ENCODE measurements around the gene PSKH1.
A peak's percentile ranks its signal among the peaks of the same experiment; 100 is the strongest.

The PSKH1 gene

GRCh38 chr16:67930678-67931211 is 37.7 kb downstream of the PSKH1 start:
- Mint-ChIP-seq H3K27me3 (ENCODE audit: low read depth) (no peaks in the 10 kb centered on the region), H3K27ac (no peak overlapping the region), H3K4me3 (no peak overlapping the region), H3K4me1 (peaks cover 20% of the 10 kb centered on the region), H3K9me3 (no peaks in the 10 kb centered on the region), H3K36me3 (ENCODE audit: low read depth) (no peaks in the 10 kb centered on the region)
- no peak for TF ChIP-seq CTCF (IDR thresholded peaks at IDR 0.05; ENCODE audit: unreplicated experiment in 3 of 3)

GRCh38 chr16:67931712-67932461 is 38.8 kb downstream of the PSKH1 start, which contains the start of gene CTRL:
Gene CTRL (minus strand): TSS chr16:67931862. CDS start chr16:67931852, 10 bp downstream.
- Mint-ChIP-seq H3K4me3 (no peak within 1 kb of the TSS), H3K36me3 (ENCODE audit: low read depth) (no peaks in the 10 kb centered on the region), H3K4me1 (peaks cover 24% of the 10 kb centered on the region), H3K9me3 (no peaks in the 10 kb centered on the region), H3K27ac (no peak within 1 kb of the TSS), H3K27me3 (ENCODE audit: low read depth) (no peaks in the 10 kb centered on the region)
- no peak for TF ChIP-seq CTCF (IDR thresholded peaks at IDR 0.05; ENCODE audit: unreplicated experiment in 3 of 3)

GRCh38 chr16:67932462-67932840 is 39.4 kb downstream of the PSKH1 start:
- no peaks in the 10 kb centered on the region for H3K9me3 Mint-ChIP-seq
- H3K36me3 Mint-ChIP-seq (ENCODE audit: low read depth) = no peaks in the 10 kb centered on the region
- H3K4me1 Mint-ChIP-seq = peaks cover 30% of the 10 kb centered on the region
- TF ChIP-seq CTCF (IDR thresholded peaks at IDR 0.05; ENCODE audit: unreplicated experiment in 3 of 3) = no peak
- no peak overlapping the region for H3K4me3 Mint-ChIP-seq
- H3K27ac Mint-ChIP-seq = no peak overlapping the region
- no peaks in the 10 kb centered on the region for H3K27me3 Mint-ChIP-seq (ENCODE audit: low read depth)

GRCh38 chr16:67933805-67934204 is 40.8 kb downstream of the PSKH1 start:
- peaks cover 30% of the 10 kb centered on the region for H3K4me1 Mint-ChIP-seq
- no peaks in the 10 kb centered on the region for H3K36me3 Mint-ChIP-seq (ENCODE audit: low read depth)
- peak overlapping the region in 1 of 3 experiments; percentile 99 for H3K27ac Mint-ChIP-seq
- no peaks in the 10 kb centered on the region for H3K9me3 Mint-ChIP-seq
- peak overlapping the region; percentile 100 for H3K4me3 Mint-ChIP-seq
- H3K27me3 Mint-ChIP-seq (ENCODE audit: low read depth) = no peaks in the 10 kb centered on the region
- TF ChIP-seq CTCF (IDR thresholded peaks at IDR 0.05; ENCODE audit: unreplicated experiment in 3 of 3) = no peak

- no peaks in the 10 kb centered on the region for H3K36me3 Mint-ChIP-seq (ENCODE audit: low read depth)
- no peaks in the 10 kb centered on the region for H3K9me3 Mint-ChIP-seq
- peaks cover 30% of the 10 kb centered on the region for H3K4me1 Mint-ChIP-seq
- H3K4me3 Mint-ChIP-seq = peak overlapping the region; percentile 100
- TF ChIP-seq CTCF (IDR thresholded peaks at IDR 0.05; ENCODE audit: unreplicated experiment in 3 of 3) = no peak
- H3K27me3 Mint-ChIP-seq (ENCODE audit: low read depth) = no peaks in the 10 kb centered on the region
- H3K27ac Mint-ChIP-seq = peak overlapping the region in 2 of 3 experiments; percentile 99 to 100
Measured at GRCh38 chr16:67934306-67935100, 41.4 kb downstream of the PSKH1 start.
